GM10266 (cell line): ENCODE measurements around the gene SLC30A4.

Source experiments
- DNase-seq: peaks from one replicate; pipeline ENCODE4 v3.0.0; 2012; ENCODE audit errors: extremely low spot score
- TF ChIP-seq, protein P1 (sequence below): IDR thresholded peaks from 2 replicates; pipeline ENCODE4 v1.5.1; 2012; ENCODE audit warnings: mild to moderate bottlenecking, low read depth; ENCODE audit not compliant: control insufficient read depth, insufficient read depth; ENCODE audit errors: missing control alignments

Gene SLC30A4, protein sequence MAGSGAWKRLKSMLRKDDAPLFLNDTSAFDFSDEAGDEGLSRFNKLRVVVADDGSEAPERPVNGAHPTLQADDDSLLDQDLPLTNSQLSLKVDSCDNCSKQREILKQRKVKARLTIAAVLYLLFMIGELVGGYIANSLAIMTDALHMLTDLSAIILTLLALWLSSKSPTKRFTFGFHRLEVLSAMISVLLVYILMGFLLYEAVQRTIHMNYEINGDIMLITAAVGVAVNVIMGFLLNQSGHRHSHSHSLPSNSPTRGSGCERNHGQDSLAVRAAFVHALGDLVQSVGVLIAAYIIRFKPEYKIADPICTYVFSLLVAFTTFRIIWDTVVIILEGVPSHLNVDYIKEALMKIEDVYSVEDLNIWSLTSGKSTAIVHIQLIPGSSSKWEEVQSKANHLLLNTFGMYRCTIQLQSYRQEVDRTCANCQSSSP

DNA sequence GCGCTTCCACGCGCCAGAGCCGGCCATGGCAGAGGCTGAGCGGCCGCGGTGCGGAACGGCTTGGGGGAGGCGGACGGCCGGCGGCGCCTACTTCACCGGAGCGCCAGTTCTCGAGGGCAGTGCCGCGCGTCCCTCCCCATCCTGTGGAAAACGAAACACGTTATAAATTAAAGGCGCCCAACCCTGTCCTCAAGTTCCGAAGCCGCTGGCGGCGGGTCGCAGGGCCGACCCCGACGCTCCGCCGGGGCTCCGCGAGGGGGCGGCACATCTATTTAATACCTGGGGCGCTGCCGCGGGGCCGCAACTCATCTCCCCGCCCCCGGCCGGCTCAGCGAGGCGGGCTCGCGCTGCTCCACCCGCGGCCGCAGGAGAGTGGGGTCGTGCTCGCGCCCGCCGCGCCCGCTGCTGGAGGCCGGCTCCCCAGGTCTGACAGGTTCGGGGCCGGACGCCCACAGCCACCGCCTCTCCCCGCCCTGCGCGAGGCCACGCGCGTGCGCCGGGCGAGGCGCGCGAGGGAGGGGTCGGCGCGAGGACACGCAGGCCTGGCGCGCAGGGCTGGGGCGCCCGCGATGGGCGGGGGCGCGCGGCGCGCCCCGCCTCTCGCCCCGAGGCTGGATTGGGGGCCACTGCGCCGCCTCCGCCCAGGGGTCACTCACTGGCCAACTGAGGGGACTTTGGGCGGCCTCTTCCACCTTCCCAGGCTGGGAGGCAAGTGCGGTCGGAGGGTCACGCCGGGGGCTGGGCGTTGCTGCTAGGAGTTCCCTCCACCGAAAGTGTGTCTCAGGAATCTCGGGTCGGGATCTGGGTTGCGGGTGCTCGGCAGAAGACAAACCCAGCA, at the start of gene SLC30A4:
TSS of gene SLC30A4 (minus strand) at position 428 of the 838 bp plus-strand sequence. CDS start at position 27, 401 bp downstream.
- TF ChIP-seq, protein P1, sequence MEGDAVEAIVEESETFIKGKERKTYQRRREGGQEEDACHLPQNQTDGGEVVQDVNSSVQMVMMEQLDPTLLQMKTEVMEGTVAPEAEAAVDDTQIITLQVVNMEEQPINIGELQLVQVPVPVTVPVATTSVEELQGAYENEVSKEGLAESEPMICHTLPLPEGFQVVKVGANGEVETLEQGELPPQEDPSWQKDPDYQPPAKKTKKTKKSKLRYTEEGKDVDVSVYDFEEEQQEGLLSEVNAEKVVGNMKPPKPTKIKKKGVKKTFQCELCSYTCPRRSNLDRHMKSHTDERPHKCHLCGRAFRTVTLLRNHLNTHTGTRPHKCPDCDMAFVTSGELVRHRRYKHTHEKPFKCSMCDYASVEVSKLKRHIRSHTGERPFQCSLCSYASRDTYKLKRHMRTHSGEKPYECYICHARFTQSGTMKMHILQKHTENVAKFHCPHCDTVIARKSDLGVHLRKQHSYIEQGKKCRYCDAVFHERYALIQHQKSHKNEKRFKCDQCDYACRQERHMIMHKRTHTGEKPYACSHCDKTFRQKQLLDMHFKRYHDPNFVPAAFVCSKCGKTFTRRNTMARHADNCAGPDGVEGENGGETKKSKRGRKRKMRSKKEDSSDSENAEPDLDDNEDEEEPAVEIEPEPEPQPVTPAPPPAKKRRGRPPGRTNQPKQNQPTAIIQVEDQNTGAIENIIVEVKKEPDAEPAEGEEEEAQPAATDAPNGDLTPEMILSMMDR: peak; percentile 41
- peak; percentile 85 for DNase-seq

DNA sequence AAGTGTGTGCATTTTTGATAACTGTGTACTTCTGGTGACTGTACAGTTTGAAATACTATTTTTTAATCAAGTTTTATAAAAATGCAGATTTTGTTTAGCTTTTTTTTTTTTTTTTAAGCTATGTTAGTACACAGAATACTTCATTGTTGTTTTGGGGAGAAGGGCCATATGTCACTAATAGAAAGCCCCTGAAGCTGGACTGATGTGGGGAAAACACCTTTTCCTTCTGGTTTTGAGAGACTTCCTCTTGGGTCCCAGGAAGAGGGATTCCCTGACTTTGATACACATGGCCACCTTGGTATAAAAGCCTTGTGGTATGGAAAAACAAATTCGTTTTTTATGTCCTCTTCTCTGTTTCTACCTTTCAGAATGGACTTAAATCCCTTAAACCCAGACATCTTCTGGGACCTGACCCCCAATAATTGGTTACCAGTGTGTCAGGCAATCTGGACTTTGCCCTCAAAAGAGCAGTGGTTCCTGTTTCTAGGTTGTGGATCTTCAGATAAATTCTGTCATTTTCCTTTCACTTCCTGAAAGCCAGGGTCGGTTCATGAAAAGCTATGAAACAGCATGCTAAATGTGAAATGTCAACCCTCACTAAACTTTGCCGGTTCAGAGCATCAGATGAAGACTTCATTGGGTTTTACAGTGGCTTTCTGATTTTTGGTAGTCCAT, 33.5 kb upstream of the SLC30A4 start:
- DNase-seq: no peak
- TF ChIP-seq, protein P1: no peak

DNA sequence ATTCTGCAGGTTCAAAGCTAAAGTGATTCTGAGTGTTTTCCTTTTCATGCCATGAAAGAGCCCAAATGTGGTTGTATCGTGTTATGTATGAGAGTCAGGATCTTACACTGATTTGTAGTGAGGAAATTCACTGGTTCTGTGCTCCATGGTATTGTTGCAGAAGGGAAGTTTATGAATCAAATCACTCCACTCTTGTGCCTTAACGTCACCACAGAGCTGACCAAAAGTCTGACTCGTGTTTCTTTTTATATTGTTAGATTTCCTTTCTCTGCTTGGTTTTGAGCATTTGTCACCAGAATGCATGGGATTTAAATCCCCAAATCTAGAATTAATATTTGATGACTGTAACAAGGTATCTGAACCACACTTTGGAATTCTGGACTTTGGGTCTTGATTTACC, 29.1 kb upstream of the SLC30A4 start:
- DNase-seq: no peak
- TF ChIP-seq, protein P1: no peak

DNA sequence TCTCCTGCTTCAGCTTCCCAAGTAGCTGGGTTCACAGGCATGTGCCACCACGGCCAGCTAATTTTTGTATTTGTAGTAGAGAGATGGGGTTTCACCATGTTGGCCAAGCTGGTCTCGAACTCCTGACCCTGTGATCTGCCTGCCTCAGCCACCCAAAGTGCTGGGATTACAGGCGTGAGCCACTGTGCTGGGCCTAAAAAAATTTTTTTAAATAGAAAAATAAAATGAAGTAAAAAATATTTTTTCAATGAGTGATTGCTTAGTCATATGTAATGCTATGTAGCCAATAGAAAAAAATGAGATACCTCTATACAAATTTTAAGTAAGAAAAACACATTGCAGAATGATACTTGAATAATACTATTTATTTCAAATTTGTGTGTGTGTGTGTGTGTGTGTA, 27.9 kb upstream of the SLC30A4 start:
- no peak for DNase-seq
- TF ChIP-seq, protein P1: no peak

DNA sequence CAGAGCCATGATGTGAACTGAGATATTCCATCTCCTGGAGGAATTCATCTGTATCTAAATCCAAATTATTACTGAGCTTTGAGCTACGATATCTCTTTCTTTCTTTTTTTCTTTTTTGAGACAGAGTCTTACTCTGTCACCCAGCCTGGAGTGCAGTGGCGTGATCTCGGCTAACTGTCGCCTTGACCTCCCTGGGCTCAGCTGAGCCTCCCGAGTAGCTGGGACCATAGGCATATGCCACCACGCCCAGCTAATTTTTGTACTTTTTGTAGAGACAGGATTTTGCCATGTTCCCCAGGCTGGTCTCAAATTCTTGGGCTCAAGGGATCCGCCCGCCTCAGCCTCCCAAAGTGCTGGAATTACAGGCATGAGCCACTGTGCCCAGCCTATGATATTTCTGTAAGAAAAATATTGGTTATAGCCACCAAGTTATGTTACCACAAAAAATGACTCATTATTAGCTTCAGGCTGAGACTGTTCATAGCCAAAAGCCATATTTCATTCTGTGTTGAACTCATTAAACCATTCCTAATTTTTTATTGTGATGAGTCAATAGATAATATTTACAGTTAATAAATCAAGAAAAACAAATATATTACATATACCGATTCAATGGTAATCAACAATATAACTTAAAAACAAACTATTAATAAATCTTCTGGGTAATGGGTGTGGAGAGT, 27.1 kb upstream of the SLC30A4 start:
- TF ChIP-seq, protein P1: no peak
- no peak for DNase-seq

DNA sequence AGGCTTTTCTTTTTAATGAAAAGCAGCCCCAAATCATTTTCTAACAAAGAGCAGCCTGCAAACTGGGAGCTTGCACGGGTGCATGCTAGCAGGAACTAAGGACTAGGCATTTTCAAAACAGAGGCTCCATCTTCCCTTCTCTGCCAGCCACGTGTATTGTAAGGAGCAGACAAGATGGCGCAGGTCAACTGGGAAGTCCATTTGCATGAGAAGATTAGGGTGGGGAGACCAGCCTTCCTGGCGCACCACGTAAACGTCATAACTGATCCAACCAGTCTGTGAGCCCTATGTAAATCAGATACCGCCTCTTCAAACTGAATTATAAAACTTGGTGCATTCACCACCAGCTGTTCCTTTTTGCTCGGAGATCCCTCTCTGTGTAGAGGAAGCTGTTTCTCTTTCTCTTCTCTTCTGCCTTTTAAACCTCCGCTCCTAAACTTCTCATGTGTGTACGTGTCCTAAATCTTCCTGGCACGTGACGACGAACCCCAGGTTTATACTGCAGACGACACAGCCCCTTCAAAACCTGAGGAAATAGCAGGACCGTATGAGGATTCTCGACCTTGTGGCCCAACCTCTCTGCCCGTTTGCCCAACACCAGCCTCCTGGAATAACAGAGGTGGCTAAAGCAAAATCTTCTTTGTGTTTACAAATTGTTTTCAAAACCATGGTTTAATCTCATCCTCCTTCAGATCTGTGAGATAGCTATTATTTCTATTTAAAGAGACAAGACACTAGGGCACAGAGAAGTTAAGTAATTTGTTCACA, 26.4 kb upstream of the SLC30A4 start:
- TF ChIP-seq, protein P1: no peak
- no peak for DNase-seq
